Measurements from ENCODE around the gene ALG12.

DNA sequence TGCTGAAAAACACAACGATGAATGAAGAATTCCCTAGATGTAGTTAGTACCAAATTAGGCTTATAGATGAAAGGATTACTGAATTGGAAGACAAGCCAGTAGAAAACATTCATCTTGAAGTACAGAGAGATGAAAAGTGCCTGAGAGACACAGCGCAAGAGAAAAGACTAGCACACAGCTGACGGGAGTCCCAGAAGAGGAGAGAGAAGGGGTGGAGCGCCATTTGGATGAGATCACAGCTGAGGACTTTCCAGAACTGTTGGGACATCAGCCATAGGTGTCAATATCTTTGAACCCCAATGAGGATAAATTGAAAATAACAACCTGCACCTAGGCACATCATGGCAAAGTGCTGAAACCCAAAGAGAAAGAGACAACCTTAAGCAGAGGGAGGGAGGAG is 25.2 kb downstream of the ALG12 start:
- TF ChIP-seq, protein P1, sequence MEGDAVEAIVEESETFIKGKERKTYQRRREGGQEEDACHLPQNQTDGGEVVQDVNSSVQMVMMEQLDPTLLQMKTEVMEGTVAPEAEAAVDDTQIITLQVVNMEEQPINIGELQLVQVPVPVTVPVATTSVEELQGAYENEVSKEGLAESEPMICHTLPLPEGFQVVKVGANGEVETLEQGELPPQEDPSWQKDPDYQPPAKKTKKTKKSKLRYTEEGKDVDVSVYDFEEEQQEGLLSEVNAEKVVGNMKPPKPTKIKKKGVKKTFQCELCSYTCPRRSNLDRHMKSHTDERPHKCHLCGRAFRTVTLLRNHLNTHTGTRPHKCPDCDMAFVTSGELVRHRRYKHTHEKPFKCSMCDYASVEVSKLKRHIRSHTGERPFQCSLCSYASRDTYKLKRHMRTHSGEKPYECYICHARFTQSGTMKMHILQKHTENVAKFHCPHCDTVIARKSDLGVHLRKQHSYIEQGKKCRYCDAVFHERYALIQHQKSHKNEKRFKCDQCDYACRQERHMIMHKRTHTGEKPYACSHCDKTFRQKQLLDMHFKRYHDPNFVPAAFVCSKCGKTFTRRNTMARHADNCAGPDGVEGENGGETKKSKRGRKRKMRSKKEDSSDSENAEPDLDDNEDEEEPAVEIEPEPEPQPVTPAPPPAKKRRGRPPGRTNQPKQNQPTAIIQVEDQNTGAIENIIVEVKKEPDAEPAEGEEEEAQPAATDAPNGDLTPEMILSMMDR (IDR thresholded peaks at IDR 0.05; ENCODE audit: low read depth, low read length), result no peak
- no peak for TF ChIP-seq EZH2phosphoT487 (IDR thresholded peaks at IDR 0.05; ENCODE audit: low read depth)
